ENCODE measurements around the gene TIGD4. TPM values are rescaled to one million over a fixed set of nuclear protein-coding genes. Genes with fewer than 3 reads are reported as not detected.

Gene TIGD4
- total RNA-seq, 4 donors from 2014 or later: 0.14 to 0.95 (median 0.75) TPM; not detected in 1

DNA sequence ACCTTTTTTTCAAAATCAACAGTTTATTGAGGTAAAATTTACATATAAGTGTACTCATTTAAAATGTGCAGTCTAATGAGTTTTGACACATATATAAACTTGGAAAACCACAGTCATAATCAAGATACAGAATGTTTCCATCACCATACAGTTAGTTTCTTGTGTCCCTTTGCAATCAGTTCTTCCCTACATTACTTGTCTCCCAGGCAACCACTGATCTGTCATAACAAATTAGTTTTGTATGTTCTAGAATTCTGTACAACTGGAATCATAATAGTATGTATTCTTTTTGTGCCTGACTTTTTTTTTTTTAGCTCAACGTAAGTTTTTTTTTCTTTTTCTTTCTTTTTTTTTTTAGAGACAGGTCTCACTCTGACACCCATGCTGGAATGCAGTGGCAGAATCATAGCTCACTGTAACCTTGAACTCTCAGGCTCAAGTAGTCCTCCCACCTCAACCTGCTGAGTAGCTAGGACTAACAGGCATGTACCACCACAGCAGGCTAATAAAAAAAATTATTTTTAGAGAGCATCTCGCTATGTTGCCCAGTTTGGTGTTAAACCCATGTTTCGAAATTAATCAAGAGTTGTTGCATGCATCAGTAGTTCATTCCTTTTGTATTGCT lies 27.1 kb upstream of the TIGD4 start:
- Histone ChIP-seq H3K36me3 (no peaks in the 10 kb centered on the region), H3K4me1 (peaks cover 0 to 36% (median 15%) of the 10 kb centered on the region in 4 donors), H3K27me3 (no peaks in the 10 kb centered on the region), H3K9me3 (no peaks in the 10 kb centered on the region), H3K4me3 (no peak overlapping the region), H3K27ac (no peak overlapping the region)
- 80 to 81% methylated on average over 3 of the region's 3 CpGs for WGBS, 2 donors (ENCODE audit: low coverage in 1 of 2)
- TF ChIP-seq POLR2AphosphoS5 (IDR thresholded peaks at IDR 0.05) (no peak), POLR2A (IDR thresholded peaks at IDR 0.05) (no peak), EP300 (IDR thresholded peaks at IDR 0.05; ENCODE audit: low read depth) (no peak)
- TF ChIP-seq, protein P1, sequence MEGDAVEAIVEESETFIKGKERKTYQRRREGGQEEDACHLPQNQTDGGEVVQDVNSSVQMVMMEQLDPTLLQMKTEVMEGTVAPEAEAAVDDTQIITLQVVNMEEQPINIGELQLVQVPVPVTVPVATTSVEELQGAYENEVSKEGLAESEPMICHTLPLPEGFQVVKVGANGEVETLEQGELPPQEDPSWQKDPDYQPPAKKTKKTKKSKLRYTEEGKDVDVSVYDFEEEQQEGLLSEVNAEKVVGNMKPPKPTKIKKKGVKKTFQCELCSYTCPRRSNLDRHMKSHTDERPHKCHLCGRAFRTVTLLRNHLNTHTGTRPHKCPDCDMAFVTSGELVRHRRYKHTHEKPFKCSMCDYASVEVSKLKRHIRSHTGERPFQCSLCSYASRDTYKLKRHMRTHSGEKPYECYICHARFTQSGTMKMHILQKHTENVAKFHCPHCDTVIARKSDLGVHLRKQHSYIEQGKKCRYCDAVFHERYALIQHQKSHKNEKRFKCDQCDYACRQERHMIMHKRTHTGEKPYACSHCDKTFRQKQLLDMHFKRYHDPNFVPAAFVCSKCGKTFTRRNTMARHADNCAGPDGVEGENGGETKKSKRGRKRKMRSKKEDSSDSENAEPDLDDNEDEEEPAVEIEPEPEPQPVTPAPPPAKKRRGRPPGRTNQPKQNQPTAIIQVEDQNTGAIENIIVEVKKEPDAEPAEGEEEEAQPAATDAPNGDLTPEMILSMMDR (IDR thresholded peaks at IDR 0.05): no peak
- in situ Hi-C loops (cut with MboI; ENCODE audit: low pct_ligation_motif_present in 1 of 4, low pct_unique_long_range_greater_than_20kb in 1 of 4, low sequenced_read_pairs in 3 of 4): no loop called here
- intact Hi-C loops (cut with DNase I; ENCODE audit: low total_unique reads): no loop called here
- no peak for DNase-seq

GRCh38 chr4:152805818-152806217 lies 26.3 kb upstream of the TIGD4 start:
- in situ Hi-C loops (cut with MboI; ENCODE audit: low pct_ligation_motif_present in 1 of 4, low pct_unique_long_range_greater_than_20kb in 1 of 4, low sequenced_read_pairs in 3 of 4): no loop called here

DNA sequence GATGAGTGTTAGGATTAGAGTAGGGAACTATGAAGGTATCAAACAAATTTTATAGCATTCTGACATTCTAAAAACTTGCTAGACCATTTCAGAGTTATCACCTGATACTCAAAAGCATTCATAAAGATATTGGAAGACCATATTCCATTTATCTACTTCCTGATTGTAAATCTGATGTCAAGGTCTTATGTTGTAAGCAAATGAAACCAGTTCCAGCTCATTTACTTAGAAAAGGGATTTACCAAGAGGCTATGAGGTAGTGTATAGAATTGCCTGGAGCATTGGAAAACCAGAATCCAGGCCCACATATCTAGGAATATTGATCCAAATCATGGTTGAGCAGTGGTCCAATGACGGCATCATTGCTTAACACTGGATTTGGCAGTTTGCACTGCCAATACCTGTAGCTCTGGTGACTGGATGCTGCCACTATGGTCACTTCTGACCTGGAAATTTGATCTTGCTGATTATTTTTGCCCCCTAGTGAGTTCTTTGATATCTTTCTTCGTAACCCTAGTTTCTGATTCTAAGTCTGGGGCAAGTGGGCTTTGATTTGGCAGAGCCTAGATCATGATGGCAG lies 25.6 kb upstream of the TIGD4 start:
- DNase-seq: no peak
- intact Hi-C loops (cut with DNase I; ENCODE audit: low total_unique reads): no loop called here
- H3K27me3 ChIP-seq: no peaks in the 10 kb centered on the region
- no peak for TF ChIP-seq POLR2AphosphoS5 (IDR thresholded peaks at IDR 0.05)
- TF ChIP-seq, protein P1 (IDR thresholded peaks at IDR 0.05): no peak
- no peak for TF ChIP-seq EP300 (IDR thresholded peaks at IDR 0.05; ENCODE audit: low read depth)
- TF ChIP-seq POLR2A (IDR thresholded peaks at IDR 0.05): no peak
- in situ Hi-C loops (cut with MboI; ENCODE audit: low pct_ligation_motif_present in 1 of 4, low pct_unique_long_range_greater_than_20kb in 1 of 4, low sequenced_read_pairs in 3 of 4): no loop called here
- WGBS, 2 donors (ENCODE audit: low coverage in 1 of 2): 86 to 87% methylated on average over 2 of the region's 2 CpGs
- H3K27ac ChIP-seq: peak overlapping the region in 1 of 4 donors; percentile 18
- no peaks in the 10 kb centered on the region for H3K36me3 ChIP-seq
- H3K4me3 ChIP-seq: no peak overlapping the region
- no peaks in the 10 kb centered on the region for H3K9me3 ChIP-seq
- H3K4me1 ChIP-seq: peaks cover 0 to 36% (median 15%) of the 10 kb centered on the region in 4 donors

More at GRCh38 chr4:152805818-152806217, 26.3 kb upstream of the TIGD4 start:
- intact Hi-C loops (cut with DNase I; ENCODE audit: low total_unique reads): no loop called here
- Histone ChIP-seq H3K27ac (no peak overlapping the region), H3K4me3 (no peak overlapping the region), H3K4me1 (peaks cover 0 to 36% (median 15%) of the 10 kb centered on the region in 4 donors), H3K9me3 (no peaks in the 10 kb centered on the region), H3K36me3 (no peaks in the 10 kb centered on the region), H3K27me3 (no peaks in the 10 kb centered on the region)
- TF ChIP-seq POLR2AphosphoS5 (IDR thresholded peaks at IDR 0.05) (no peak), EP300 (IDR thresholded peaks at IDR 0.05; ENCODE audit: low read depth) (no peak), POLR2A (IDR thresholded peaks at IDR 0.05) (no peak)
- TF ChIP-seq, protein P1 (IDR thresholded peaks at IDR 0.05): no peak
- 64 to 73% methylated on average over 2 of the region's 2 CpGs for WGBS, 2 donors (ENCODE audit: low coverage in 1 of 2)
- DNase-seq: no peak

DNA sequence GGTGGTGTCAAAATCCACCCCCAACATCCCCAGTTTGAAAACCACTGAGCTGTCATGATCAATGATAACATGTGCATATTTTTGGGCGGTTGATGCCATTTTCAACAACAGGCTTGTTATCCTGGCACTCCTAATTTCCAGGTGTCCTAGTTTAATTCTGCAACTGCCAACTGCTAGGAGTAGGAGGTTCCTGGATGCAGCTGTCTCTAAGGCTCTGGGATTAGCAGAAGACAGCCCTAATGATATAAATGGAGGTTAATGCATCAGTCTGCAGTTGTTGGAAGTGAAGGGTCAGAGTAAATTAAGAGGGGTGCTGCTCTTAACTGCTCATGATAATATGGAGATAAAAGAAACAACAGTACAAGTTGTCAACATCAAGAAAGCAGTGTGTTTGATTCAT lies 24.0 kb upstream of the TIGD4 start:
- H3K27ac ChIP-seq: no peak overlapping the region
- H3K36me3 ChIP-seq: no peaks in the 10 kb centered on the region
- no peak overlapping the region for H3K4me3 ChIP-seq
- peaks cover 0 to 36% (median 15%) of the 10 kb centered on the region in 4 donors for H3K4me1 ChIP-seq
- H3K27me3 ChIP-seq: no peaks in the 10 kb centered on the region
- H3K9me3 ChIP-seq: no peaks in the 10 kb centered on the region
- 100% methylated on average over 1 of the region's 1 CpG; no CpG with 5 or more reads in 1 of the 2 donors for WGBS, 2 donors (ENCODE audit: low coverage in 1 of 2)
- no peak for DNase-seq
- intact Hi-C loops (cut with DNase I; ENCODE audit: low total_unique reads) (no loop called here), in situ Hi-C loops (cut with MboI; ENCODE audit: low pct_ligation_motif_present in 1 of 4, low pct_unique_long_range_greater_than_20kb in 1 of 4, low sequenced_read_pairs in 3 of 4) (no loop called here)
- TF ChIP-seq POLR2AphosphoS5 (IDR thresholded peaks at IDR 0.05): no peak
- TF ChIP-seq POLR2A (IDR thresholded peaks at IDR 0.05): no peak
- TF ChIP-seq, protein P1 (IDR thresholded peaks at IDR 0.05): no peak
- TF ChIP-seq EP300 (IDR thresholded peaks at IDR 0.05; ENCODE audit: low read depth): no peak
